Measurements from ENCODE around the gene CHN1. TPM values are rescaled to one million over a fixed set of nuclear protein-coding genes. Genes with fewer than 3 reads are reported as not detected.

CHN1 gene
- total and polyA plus RNA-seq, 3 donors from 2014 or later = 30.1 to 47.7 (median 42.6) TPM

- Histone ChIP-seq H3K4me1 (no peaks in the 10 kb centered on the region), H3K27me3 (no peaks in the 10 kb centered on the region), H3K9me3 (no peaks in the 10 kb centered on the region), H3K4me3 (no peak overlapping the region), H3K27ac (no peak overlapping the region), H3K36me3 (ENCODE audit: low read depth, missing control alignments) (no peaks in the 10 kb centered on the region)
- intact Hi-C loops (cut with DNase I; ENCODE audit: low total_unique reads) = no loop called here
- no peak for DNase-seq
- TF ChIP-seq CTCF (IDR thresholded peaks at IDR 0.05) = no peak
- no peak for TF ChIP-seq POLR2A (IDR thresholded peaks at IDR 0.05)
- WGBS, 2 donors = 96 to 100% methylated on average over 1 of the region's 1 CpG
These were observed 20.8 kb upstream of the CHN1 start for GRCh38 chr2:175025946-175026345.

- TF ChIP-seq POLR2A (IDR thresholded peaks at IDR 0.05) (no peak), CTCF (IDR thresholded peaks at IDR 0.05) (no peak)
- intact Hi-C loops (cut with DNase I; ENCODE audit: low total_unique reads) = no loop called here
These were observed 20.1 kb upstream of the CHN1 start for GRCh38 chr2:175025233-175025632.

GRCh38 chr2:175022923-175023322 lies 17.7 kb upstream of the CHN1 start:
- Histone ChIP-seq H3K27ac (no peak overlapping the region), H3K36me3 (ENCODE audit: low read depth, missing control alignments) (no peaks in the 10 kb centered on the region), H3K9me3 (no peaks in the 10 kb centered on the region), H3K4me1 (no peaks in the 10 kb centered on the region), H3K4me3 (no peak overlapping the region), H3K27me3 (no peaks in the 10 kb centered on the region)
- intact Hi-C loops (cut with DNase I; ENCODE audit: low total_unique reads) = no loop called here
- TF ChIP-seq POLR2A (IDR thresholded peaks at IDR 0.05) = no peak
- no peak for TF ChIP-seq CTCF (IDR thresholded peaks at IDR 0.05)
- no peak for DNase-seq
- 78 to 87% methylated on average over 3 of the region's 3 CpGs for WGBS, 2 donors

More at GRCh38 chr2:175025233-175025632, 20.1 kb upstream of the CHN1 start:
- H3K9me3 ChIP-seq = no peaks in the 10 kb centered on the region
- WGBS, 2 donors = 95 to 97% methylated on average over 3 of the region's 3 CpGs
- DNase-seq = no peak
- H3K27me3 ChIP-seq = no peaks in the 10 kb centered on the region
- H3K27ac ChIP-seq = no peak overlapping the region
- H3K36me3 ChIP-seq (ENCODE audit: low read depth, missing control alignments) = no peaks in the 10 kb centered on the region
- no peaks in the 10 kb centered on the region for H3K4me1 ChIP-seq
- H3K4me3 ChIP-seq = no peak overlapping the region

GRCh38 chr2:175019566-175020327 lies 14.6 kb upstream of the CHN1 start:
- no peak for TF ChIP-seq CTCF (IDR thresholded peaks at IDR 0.05)
- no peak for TF ChIP-seq POLR2A (IDR thresholded peaks at IDR 0.05)
- Histone ChIP-seq H3K4me3 (no peak overlapping the region), H3K9me3 (no peaks in the 10 kb centered on the region), H3K4me1 (no peaks in the 10 kb centered on the region), H3K27me3 (no peaks in the 10 kb centered on the region), H3K36me3 (ENCODE audit: low read depth, missing control alignments) (no peaks in the 10 kb centered on the region), H3K27ac (no peak overlapping the region)
- DNase-seq = no peak
- intact Hi-C loops (cut with DNase I; ENCODE audit: low total_unique reads) = no loop called here
- WGBS, 2 donors = 94 to 95% methylated on average over 2 of the region's 2 CpGs

Data from testis (tissue), 3 donors.